Mucosa of rectum (tissue), 2 donors: ENCODE results near the gene ZPLD1.

ENCODE experiments used
- H3K27ac ChIP-seq, 2 donors: one replicate each; pipeline ENCODE4 v1.7.0; 2013; ENCODE audit warnings: inconsistent platforms in 2 of 2, low read depth in 2 of 2, low read length in 2 of 2
- H3K27me3 ChIP-seq, 2 donors: one replicate each; pipeline ENCODE4 v1.7.0; 2013; ENCODE audit warnings: low read length in 2 of 2; ENCODE audit not compliant: control insufficient read depth in 2 of 2, insufficient read depth in 2 of 2
- H3K36me3 ChIP-seq, 2 donors: one replicate each; pipeline ENCODE4 v1.7.0; 2013; ENCODE audit warnings: low read length in 2 of 2; ENCODE audit not compliant: control insufficient read depth in 2 of 2, insufficient read depth in 2 of 2
- H3K4me1 ChIP-seq, 2 donors: one replicate each; pipeline ENCODE4 v1.7.0; 2013; ENCODE audit warnings: low read length in 2 of 2, mild to moderate bottlenecking in 1 of 2; ENCODE audit not compliant: control insufficient read depth in 2 of 2, insufficient read depth in 2 of 2
- H3K4me3 ChIP-seq, 2 donors: one replicate each; pipeline ENCODE4 v1.7.0; 2013; ENCODE audit warnings: low read length in 2 of 2
- H3K9ac ChIP-seq, 2 donors: one replicate each; pipeline ENCODE4 v1.7.0; 2013; ENCODE audit warnings: low read length in 2 of 2, low read depth in 1 of 2, mild to moderate bottlenecking in 1 of 2
- H3K9me3 ChIP-seq, 2 donors: one replicate each; pipeline ENCODE4 v1.7.0; 2013; ENCODE audit warnings: low read length in 2 of 2; ENCODE audit not compliant: control insufficient read depth in 2 of 2
- donor health status: healthy.
- donor health status: Normal muscosa, but diverticular disease.

Gene ZPLD1

GRCh38 chr3:102419786-102420185 is 15.0 kb upstream of the ZPLD1 start:
- H3K4me1 ChIP-seq = no peaks in the 10 kb centered on the region
- no peaks in the 10 kb centered on the region for H3K9me3 ChIP-seq
- H3K36me3 ChIP-seq = no peaks in the 10 kb centered on the region

GRCh38 chr3:102441832-102442231 is 7.0 kb downstream of the ZPLD1 start:
- no peaks in the 10 kb centered on the region for H3K36me3 ChIP-seq
- no peaks in the 10 kb centered on the region for H3K4me1 ChIP-seq
- no peaks in the 10 kb centered on the region for H3K9me3 ChIP-seq
- H3K27ac ChIP-seq = no peak overlapping the region
- H3K27me3 ChIP-seq = no peaks in the 10 kb centered on the region
- H3K4me3 ChIP-seq = no peak overlapping the region
- no peak overlapping the region for H3K9ac ChIP-seq

More at GRCh38 chr3:102419786-102420185, 15.0 kb upstream of the ZPLD1 start:
- Histone ChIP-seq H3K9ac (no peak overlapping the region), H3K4me3 (no peak overlapping the region), H3K27ac (no peak overlapping the region), H3K27me3 (no peaks in the 10 kb centered on the region)

- Histone ChIP-seq H3K27me3 (no peaks in the 10 kb centered on the region), H3K36me3 (no peaks in the 10 kb centered on the region), H3K9me3 (no peaks in the 10 kb centered on the region), H3K27ac (no peak overlapping the region), H3K4me1 (no peaks in the 10 kb centered on the region), H3K4me3 (no peak overlapping the region), H3K9ac (no peak overlapping the region)
Measured at GRCh38 chr3:102443021-102443420, 8.2 kb downstream of the ZPLD1 start.

GRCh38 chr3:102444101-102444500 is 9.3 kb downstream of the ZPLD1 start:
- Histone ChIP-seq H3K4me3 (no peak overlapping the region), H3K27ac (no peak overlapping the region), H3K36me3 (no peaks in the 10 kb centered on the region), H3K4me1 (no peaks in the 10 kb centered on the region), H3K9me3 (no peaks in the 10 kb centered on the region), H3K9ac (no peak overlapping the region), H3K27me3 (no peaks in the 10 kb centered on the region)

GRCh38 chr3:102447272-102447671 is 12.5 kb downstream of the ZPLD1 start:
- Histone ChIP-seq H3K4me1 (no peaks in the 10 kb centered on the region), H3K9ac (no peak overlapping the region), H3K36me3 (no peaks in the 10 kb centered on the region), H3K4me3 (no peak overlapping the region), H3K27me3 (no peaks in the 10 kb centered on the region), H3K9me3 (no peaks in the 10 kb centered on the region), H3K27ac (no peak overlapping the region)

GRCh38 chr3:102449341-102449740 is 14.5 kb downstream of the ZPLD1 start:
- no peak overlapping the region for H3K27ac ChIP-seq
- H3K4me3 ChIP-seq = no peak overlapping the region
- H3K9ac ChIP-seq = no peak overlapping the region
- H3K9me3 ChIP-seq = no peaks in the 10 kb centered on the region
- H3K36me3 ChIP-seq = no peaks in the 10 kb centered on the region
- H3K4me1 ChIP-seq = no peaks in the 10 kb centered on the region
- no peaks in the 10 kb centered on the region for H3K27me3 ChIP-seq

- Histone ChIP-seq H3K4me1 (no peaks in the 10 kb centered on the region), H3K9ac (no peak overlapping the region), H3K4me3 (no peak overlapping the region), H3K27me3 (no peaks in the 10 kb centered on the region), H3K9me3 (no peaks in the 10 kb centered on the region), H3K36me3 (no peaks in the 10 kb centered on the region), H3K27ac (no peak overlapping the region)
Measured at GRCh38 chr3:102449930-102450329, 15.1 kb downstream of the ZPLD1 start.

- H3K27me3 ChIP-seq = no peaks in the 10 kb centered on the region
- no peaks in the 10 kb centered on the region for H3K9me3 ChIP-seq
- no peak overlapping the region for H3K4me3 ChIP-seq
- H3K4me1 ChIP-seq = no peaks in the 10 kb centered on the region
- H3K36me3 ChIP-seq = no peaks in the 10 kb centered on the region
- no peak overlapping the region for H3K9ac ChIP-seq
- H3K27ac ChIP-seq = no peak overlapping the region
Measured at GRCh38 chr3:102450976-102451375, 16.2 kb downstream of the ZPLD1 start.

- H3K4me3 ChIP-seq = no peak overlapping the region
- H3K9ac ChIP-seq = no peak overlapping the region
- no peak overlapping the region for H3K27ac ChIP-seq
- no peaks in the 10 kb centered on the region for H3K9me3 ChIP-seq
- no peaks in the 10 kb centered on the region for H3K4me1 ChIP-seq
- H3K27me3 ChIP-seq = no peaks in the 10 kb centered on the region
- H3K36me3 ChIP-seq = no peaks in the 10 kb centered on the region
Measured at GRCh38 chr3:102451543-102451942, 16.7 kb downstream of the ZPLD1 start.

- Histone ChIP-seq H3K36me3 (no peaks in the 10 kb centered on the region), H3K9ac (no peak overlapping the region), H3K9me3 (no peaks in the 10 kb centered on the region), H3K27me3 (no peaks in the 10 kb centered on the region), H3K4me1 (no peaks in the 10 kb centered on the region), H3K27ac (no peak overlapping the region), H3K4me3 (no peak overlapping the region)
Measured at GRCh38 chr3:102454181-102454580, 19.4 kb downstream of the ZPLD1 start.

GRCh38 chr3:102457644-102458043 is 22.8 kb downstream of the ZPLD1 start:
- Histone ChIP-seq H3K4me1 (no peaks in the 10 kb centered on the region), H3K27me3 (no peaks in the 10 kb centered on the region), H3K9ac (no peak overlapping the region), H3K4me3 (no peak overlapping the region), H3K36me3 (no peaks in the 10 kb centered on the region), H3K9me3 (no peaks in the 10 kb centered on the region), H3K27ac (no peak overlapping the region)
